GM12872 (cell line): Measurements from ENCODE around the gene LSS.

ENCODE experiments used
- CTCF ChIP-seq: IDR thresholded peaks from 3 replicates; pipeline ENCODE4 v1.5.1; 2011; ENCODE audit warnings: low read depth, mild to moderate bottlenecking, low read length, moderate library complexity; ENCODE audit not compliant: insufficient read depth

Gene LSS

GRCh38 chr21:46194374-46195334, 33.9 kb downstream of the LSS start:
- no peak for TF ChIP-seq CTCF

GRCh38 chr21:46193829-46194373, 34.7 kb downstream of the LSS start:
- TF ChIP-seq CTCF = no peak

GRCh38 chr21:46191686-46192575, 36.6 kb downstream of the LSS start:
- TF ChIP-seq CTCF = no peak

- TF ChIP-seq CTCF = no peak
These were observed 37.3 kb downstream of the LSS start for GRCh38 chr21:46191257-46191685.

GRCh38 chr21:46190491-46191131, 38.0 kb downstream of the LSS start:
- no peak for TF ChIP-seq CTCF

GRCh38 chr21:46189959-46190490, 38.5 kb downstream of the LSS start:
- no peak for TF ChIP-seq CTCF
